ENCODE data around the gene PRKN.

DNA sequence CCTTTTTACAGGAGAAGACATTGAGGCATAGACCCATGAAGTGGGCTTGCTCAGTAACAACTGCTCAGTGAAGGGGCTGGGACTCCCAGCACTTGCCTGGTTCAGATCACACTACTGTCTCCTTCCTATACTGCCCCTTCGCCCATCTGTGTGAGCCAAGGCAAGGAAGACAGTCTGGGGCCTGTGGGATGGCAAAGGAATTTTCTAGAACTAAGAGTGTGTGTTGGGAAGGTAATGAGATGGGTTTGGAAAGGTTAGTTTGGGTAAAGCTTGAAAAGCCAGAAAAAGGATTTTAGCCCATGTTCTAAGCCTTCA is 1240.4 kb downstream of the PRKN start:
- TF ChIP-seq CTCF (IDR thresholded peaks at IDR 0.05), result no peak
- TF ChIP-seq POLR2A (IDR thresholded peaks at IDR 0.05), result no peak
